Mesodermal cell (in vitro differentiated cells): ENCODE data around the gene TMF1.

ENCODE experiments used
- H3K27ac ChIP-seq: 2 replicates; pipeline ENCODE4 v1.7.0; 2013; ENCODE audit warnings: mild to moderate bottlenecking, low read depth, low read length, moderate library complexity; ENCODE audit not compliant: severe bottlenecking
- H3K36me3 ChIP-seq: 2 replicates; pipeline ENCODE4 v1.7.1; 2013; ENCODE audit warnings: mild to moderate bottlenecking, low read length, moderate library complexity; ENCODE audit not compliant: control insufficient read depth, insufficient read depth
- H3K4me1 ChIP-seq: one replicate; pipeline ENCODE4 v1.7.1; 2013; ENCODE audit warnings: mild to moderate bottlenecking, low read length; ENCODE audit not compliant: insufficient read depth, control insufficient read depth, poor library complexity, severe bottlenecking
- H3K4me3 ChIP-seq: 2 replicates; pipeline ENCODE4 v1.7.0; 2013; ENCODE audit warnings: low read length, control low read depth, mild to moderate bottlenecking; ENCODE audit not compliant: insufficient read depth, poor library complexity, severe bottlenecking; ENCODE audit errors: extremely low read depth
- H3K9me3 ChIP-seq: 2 replicates; pipeline ENCODE4 v1.7.1; 2013; ENCODE audit warnings: mild to moderate bottlenecking, low read length, moderate library complexity; ENCODE audit not compliant: control insufficient read depth
- WGBS, 2 experiments: methylation state at CpG; one replicate each; pipeline ENCODE4 v1.1.5; 2013; ENCODE audit warnings: missing lambda C conversion rate in 2 of 2; ENCODE audit not compliant: insufficient coverage in 2 of 2; 5-methylcytosine and 5-hydroxymethylcytosine counted together

Gene TMF1

DNA sequence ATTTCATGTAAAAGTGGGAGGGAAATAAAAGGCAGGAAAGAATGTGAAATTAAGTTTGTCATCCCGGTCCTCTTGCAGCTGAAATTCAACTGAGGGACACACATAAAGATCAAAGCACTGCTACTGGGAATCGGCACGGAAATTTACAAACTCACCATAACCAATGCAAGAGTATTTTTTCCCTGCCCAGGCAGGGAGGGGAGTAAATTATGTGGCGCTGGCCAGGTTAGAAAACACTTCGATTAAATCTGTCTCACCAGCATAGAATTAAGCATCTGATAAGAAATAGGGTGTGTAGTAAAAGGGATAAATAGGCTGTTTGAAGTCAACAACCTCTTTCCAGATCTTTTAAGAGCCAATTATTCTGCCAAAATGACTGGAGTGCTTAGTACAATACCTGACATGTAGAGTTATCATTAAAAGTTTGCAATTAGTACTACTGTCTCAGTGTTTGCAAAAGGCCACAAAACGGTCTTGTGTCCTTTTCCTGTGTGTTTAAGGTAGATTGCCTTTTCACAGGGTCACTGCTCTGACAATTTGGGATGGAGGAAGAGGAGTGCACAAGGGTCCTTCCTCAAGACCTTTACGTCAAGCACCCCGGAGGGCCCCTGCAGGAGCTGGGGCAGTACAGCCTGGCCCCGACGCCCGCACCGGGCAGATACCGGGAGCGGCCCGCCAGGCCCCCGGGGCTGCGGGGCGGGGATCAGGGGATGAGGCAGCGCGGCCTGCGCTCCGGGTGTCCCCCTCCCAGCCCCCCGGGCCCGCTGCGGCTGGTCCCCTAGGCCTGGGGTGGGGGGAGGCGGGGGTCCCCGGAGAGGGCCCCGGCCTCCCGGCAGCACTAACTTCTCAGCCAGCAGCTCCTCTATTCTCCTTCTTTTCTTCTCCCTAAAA, 27.4 kb upstream of the TMF1 start:
- Histone ChIP-seq H3K4me1 (peaks cover 20% of the 10 kb centered on the region), H3K27ac (peak overlapping the region; percentile 62), H3K9me3 (no peaks in the 10 kb centered on the region), H3K4me3 (peak overlapping the region; percentile 76), H3K36me3 (peaks cover 11% of the 10 kb centered on the region)
- 0% methylated on average over 2 to 18 of the region's 29 CpGs for WGBS, 2 experiments

GRCh38 chr3:69072928-69073327, 20.8 kb upstream of the TMF1 start:
- Histone ChIP-seq H3K4me3 (no peak overlapping the region), H3K36me3 (peaks cover 50% of the 10 kb centered on the region), H3K9me3 (no peaks in the 10 kb centered on the region), H3K4me1 (no peaks in the 10 kb centered on the region), H3K27ac (no peak overlapping the region)
- WGBS, 2 experiments, result 91 to 98% methylated on average over 3 of the region's 3 CpGs

- 0 to 50% methylated on average over 1 to 2 of the region's 4 CpGs for WGBS, 2 experiments
- Histone ChIP-seq H3K27ac (no peak overlapping the region), H3K4me3 (no peak overlapping the region), H3K4me1 (no peaks in the 10 kb centered on the region), H3K36me3 (peaks cover 67% of the 10 kb centered on the region), H3K9me3 (no peaks in the 10 kb centered on the region)
Observed at GRCh38 chr3:69066121-69066520, 14.0 kb upstream of the TMF1 start.

DNA sequence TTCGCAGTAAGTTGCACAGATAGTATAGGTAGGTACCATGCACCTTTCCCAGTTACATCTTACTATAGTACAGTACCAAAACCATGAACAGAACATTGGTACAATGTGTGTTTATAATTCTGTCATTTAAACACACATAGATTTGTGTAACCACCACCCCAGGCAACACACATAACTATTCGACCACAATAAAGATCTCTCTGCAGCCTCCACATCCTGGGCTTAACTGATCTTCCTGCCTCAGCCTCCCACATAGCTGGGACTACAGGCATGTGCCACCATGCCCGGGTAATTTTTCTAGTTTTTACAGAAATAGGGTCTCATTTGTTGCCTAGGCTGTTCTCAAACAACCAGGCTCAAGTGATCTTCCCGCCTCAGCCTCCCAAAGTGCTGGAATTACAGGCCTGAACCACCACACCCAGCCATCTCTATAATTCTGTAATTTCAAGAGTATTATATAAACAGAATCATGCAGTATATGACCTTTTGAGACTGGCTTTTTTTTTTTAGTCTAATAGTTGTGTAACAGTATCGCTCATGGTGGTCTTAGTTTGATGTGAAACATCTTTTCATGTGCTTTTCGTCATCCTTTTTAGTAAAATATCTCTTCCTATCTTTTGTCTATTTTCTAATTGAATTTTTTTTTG, 13.3 kb upstream of the TMF1 start:
- 85 to 100% methylated on average over 2 of the region's 6 CpGs for whole genome bisulfite sequencing, 2 experiments
- H3K9me3 ChIP-seq, result no peaks in the 10 kb centered on the region
- H3K4me3 ChIP-seq, result no peak overlapping the region
- no peaks in the 10 kb centered on the region for H3K4me1 ChIP-seq
- no peak overlapping the region for H3K27ac ChIP-seq
- H3K36me3 ChIP-seq, result peaks cover 67% of the 10 kb centered on the region

DNA sequence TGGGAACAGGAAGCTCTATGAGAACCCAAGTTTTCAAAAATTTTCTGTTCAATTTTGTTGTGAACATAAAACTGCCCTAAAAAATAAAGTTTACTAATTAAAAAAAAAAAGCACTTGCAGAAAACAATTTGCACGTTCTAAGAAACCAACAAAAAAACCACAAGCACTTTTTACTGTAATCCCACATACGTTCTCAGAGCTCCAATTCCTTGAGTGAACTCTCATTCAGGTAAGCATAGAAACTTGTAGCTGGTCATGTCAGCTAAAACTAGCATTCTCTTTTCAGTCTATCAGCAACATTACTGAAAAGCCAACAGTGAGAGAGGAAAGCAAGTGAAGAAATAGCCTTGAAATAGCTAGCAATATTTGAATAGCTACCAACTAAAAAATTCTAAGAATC, 11.5 kb upstream of the TMF1 start:
- Histone ChIP-seq H3K9me3 (no peaks in the 10 kb centered on the region), H3K36me3 (peaks cover 73% of the 10 kb centered on the region), H3K4me3 (no peak overlapping the region), H3K4me1 (no peaks in the 10 kb centered on the region), H3K27ac (no peak overlapping the region)
- WGBS, 2 experiments, result 100% methylated on average over 1 of the region's 2 CpGs

DNA sequence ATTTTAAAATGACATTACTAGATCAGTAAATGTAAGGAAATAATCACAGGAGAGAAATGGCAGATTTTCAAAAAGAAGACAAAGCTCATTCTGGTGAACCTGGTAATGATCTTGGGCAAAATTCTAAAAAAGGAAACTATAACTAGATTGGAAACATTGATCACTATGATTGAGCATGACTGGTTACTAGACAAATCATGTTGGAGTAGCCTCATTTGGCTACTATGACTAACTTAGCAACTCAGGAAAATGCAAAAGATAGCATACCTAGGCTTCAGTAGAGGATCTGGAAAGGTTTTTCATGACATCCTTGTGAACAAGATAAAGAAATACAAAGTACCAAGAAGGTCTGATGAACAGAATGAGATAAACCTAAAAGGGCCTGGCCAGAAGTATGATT, 7.6 kb upstream of the TMF1 start:
- no peaks in the 10 kb centered on the region for H3K4me1 ChIP-seq
- H3K4me3 ChIP-seq, result no peak overlapping the region
- H3K36me3 ChIP-seq, result peaks cover 81% of the 10 kb centered on the region
- no peak overlapping the region for H3K27ac ChIP-seq
- no peaks in the 10 kb centered on the region for H3K9me3 ChIP-seq

GRCh38 chr3:69058947-69059224, 6.8 kb upstream of the TMF1 start:
- H3K36me3 ChIP-seq, result peaks cover 75% of the 10 kb centered on the region
- H3K4me3 ChIP-seq, result no peak overlapping the region
- no peaks in the 10 kb centered on the region for H3K9me3 ChIP-seq
- no peak overlapping the region for H3K27ac ChIP-seq
- 88% methylated on average over 1 of the region's 2 CpGs; no CpG with 5 or more reads in 1 of the 2 experiments for WGBS, 2 experiments
- no peaks in the 10 kb centered on the region for H3K4me1 ChIP-seq

GRCh38 chr3:69058180-69058946, 6.2 kb upstream of the TMF1 start:
- no peaks in the 10 kb centered on the region for H3K9me3 ChIP-seq
- no peak overlapping the region for H3K27ac ChIP-seq
- WGBS, 2 experiments, result 86 to 100% methylated on average over 1 of the region's 3 CpGs
- peaks cover 73% of the 10 kb centered on the region for H3K36me3 ChIP-seq
- no peaks in the 10 kb centered on the region for H3K4me1 ChIP-seq
- H3K4me3 ChIP-seq, result no peak overlapping the region

GRCh38 chr3:69052472-69052898, 352 bp upstream of the TMF1 start:
- H3K4me3 ChIP-seq, result peak overlapping the region; percentile 94
- no peaks in the 10 kb centered on the region for H3K9me3 ChIP-seq
- WGBS, 2 experiments, result 0 to 15% methylated on average over 6 to 8 of the region's 9 CpGs
- peaks cover 45% of the 10 kb centered on the region for H3K36me3 ChIP-seq
- no peaks in the 10 kb centered on the region for H3K4me1 ChIP-seq
- H3K27ac ChIP-seq, result peak overlapping the region; percentile 97

DNA sequence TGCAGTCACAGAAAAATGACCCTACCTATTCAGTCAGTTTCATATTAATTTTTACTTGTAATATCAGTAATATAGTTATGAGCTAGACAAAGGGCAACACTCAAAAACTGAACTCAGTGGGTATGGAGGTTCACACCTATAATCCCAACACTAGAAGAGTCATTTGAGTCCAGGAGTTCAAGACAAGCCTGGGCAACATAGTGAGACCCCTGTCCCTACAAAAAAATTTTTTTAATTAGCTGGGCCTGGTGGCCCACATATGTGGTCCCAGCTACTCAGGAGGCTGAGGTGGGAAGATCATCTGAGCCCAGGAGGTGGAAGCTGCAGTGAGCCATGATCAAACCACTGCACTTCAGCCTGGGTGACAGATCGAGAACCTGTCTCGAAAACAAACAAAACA, 3.1 kb downstream of the TMF1 start:
- H3K36me3 ChIP-seq, result peaks cover 48% of the 10 kb centered on the region
- no peak overlapping the region for H3K27ac ChIP-seq
- no peaks in the 10 kb centered on the region for H3K9me3 ChIP-seq
- 100% methylated on average over 2 of the region's 2 CpGs; no CpG with 5 or more reads in 1 of the 2 experiments for WGBS, 2 experiments
- no peaks in the 10 kb centered on the region for H3K4me1 ChIP-seq
- H3K4me3 ChIP-seq, result no peak overlapping the region
